ENCODE measurements around the gene TACO1. TPM values are rescaled to one million over a fixed set of nuclear protein-coding genes. Genes with fewer than 3 reads are reported as not detected.

TACO1 gene
- total RNA-seq, 1 donor from 2014 or later: 20.9 TPM

DNA sequence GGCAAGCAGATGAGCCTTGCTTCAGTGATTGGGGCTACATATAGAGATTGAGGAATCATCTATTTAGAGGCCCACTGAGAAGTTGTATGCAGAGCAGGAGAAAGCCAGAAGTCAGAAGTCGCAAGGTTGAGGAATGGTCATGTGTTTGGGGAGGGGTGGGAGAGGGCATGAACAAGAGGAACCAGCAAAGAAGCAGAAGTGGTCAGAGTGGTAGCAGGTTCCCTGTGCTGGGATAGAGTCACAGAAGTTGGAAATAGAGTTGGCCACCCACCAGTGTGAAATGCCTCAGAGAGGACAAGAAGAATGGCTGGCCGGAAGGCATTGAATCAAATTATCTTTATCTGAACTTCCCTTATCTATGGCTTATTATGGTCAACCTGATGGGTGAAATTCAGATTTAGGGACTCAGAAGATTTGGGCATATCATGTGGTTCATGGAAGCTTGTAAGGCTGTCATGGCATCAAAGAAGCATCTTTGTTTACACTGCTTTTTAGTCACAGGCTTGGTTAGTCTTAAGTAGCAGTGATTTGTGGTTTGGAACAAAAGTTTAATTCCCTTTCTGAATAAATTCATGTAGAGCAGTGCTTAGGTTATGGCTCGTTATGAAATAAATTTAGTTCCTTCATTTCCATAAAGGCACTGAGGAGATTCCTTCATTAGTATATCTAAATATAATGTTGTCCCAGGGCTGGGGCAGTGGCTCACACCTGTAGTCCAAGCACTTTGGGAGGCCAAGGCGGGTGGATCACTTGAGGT lies 41.2 kb downstream of the TACO1 start:
- no peak for DNase-seq (ENCODE audit: extremely low spot score in 2 of 2)
- peaks cover 0 to 20% of the 10 kb centered on the region in 2 donors for H3K36me3 ChIP-seq
- H3K27me3 ChIP-seq: no peaks in the 10 kb centered on the region
- no peaks in the 10 kb centered on the region for H3K9me3 ChIP-seq
- peaks cover under 1% of the 10 kb centered on the region for H3K4me1 ChIP-seq
- H3K27ac ChIP-seq: no peak overlapping the region
- H3K4me3 ChIP-seq: no peak overlapping the region
- no peak for TF ChIP-seq POLR2AphosphoS5 (IDR thresholded peaks at IDR 0.05; ENCODE audit: insufficient read depth in 1 of 2, low read depth in 1 of 2)
- intact Hi-C loops (cut with DNase I): no loop called here

DNA sequence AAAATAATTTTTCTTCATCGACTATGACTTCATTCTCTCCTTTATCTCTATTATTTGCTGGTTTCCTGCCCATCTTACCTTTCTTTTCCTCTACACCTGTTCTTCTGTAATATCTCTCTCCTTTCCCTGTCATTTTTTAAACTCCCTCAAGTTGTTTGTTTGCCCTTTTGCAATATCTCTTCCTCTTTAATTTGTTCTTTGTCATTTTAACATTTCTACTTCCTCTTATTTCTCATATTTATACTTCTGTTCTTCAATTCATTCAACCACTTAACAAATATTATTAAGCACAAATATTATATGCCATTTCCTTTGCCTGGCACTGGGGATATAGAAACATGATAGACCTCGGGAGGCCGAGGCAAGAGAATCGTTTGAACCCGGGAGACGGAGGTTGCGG lies 44.2 kb downstream of the TACO1 start:
- DNase-seq (ENCODE audit: extremely low spot score in 2 of 2): no peak
- no peak for TF ChIP-seq POLR2AphosphoS5 (IDR thresholded peaks at IDR 0.05; ENCODE audit: insufficient read depth in 1 of 2, low read depth in 1 of 2)
- TF ChIP-seq, protein P1, sequence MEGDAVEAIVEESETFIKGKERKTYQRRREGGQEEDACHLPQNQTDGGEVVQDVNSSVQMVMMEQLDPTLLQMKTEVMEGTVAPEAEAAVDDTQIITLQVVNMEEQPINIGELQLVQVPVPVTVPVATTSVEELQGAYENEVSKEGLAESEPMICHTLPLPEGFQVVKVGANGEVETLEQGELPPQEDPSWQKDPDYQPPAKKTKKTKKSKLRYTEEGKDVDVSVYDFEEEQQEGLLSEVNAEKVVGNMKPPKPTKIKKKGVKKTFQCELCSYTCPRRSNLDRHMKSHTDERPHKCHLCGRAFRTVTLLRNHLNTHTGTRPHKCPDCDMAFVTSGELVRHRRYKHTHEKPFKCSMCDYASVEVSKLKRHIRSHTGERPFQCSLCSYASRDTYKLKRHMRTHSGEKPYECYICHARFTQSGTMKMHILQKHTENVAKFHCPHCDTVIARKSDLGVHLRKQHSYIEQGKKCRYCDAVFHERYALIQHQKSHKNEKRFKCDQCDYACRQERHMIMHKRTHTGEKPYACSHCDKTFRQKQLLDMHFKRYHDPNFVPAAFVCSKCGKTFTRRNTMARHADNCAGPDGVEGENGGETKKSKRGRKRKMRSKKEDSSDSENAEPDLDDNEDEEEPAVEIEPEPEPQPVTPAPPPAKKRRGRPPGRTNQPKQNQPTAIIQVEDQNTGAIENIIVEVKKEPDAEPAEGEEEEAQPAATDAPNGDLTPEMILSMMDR (IDR thresholded peaks at IDR 0.05): no peak
- TF ChIP-seq POLR2A (IDR thresholded peaks at IDR 0.05): no peak
- Histone ChIP-seq H3K27me3 (no peaks in the 10 kb centered on the region), H3K9me3 (no peaks in the 10 kb centered on the region), H3K4me3 (no peak overlapping the region), H3K36me3 (peaks cover 0 to 16% of the 10 kb centered on the region in 2 donors), H3K4me1 (peaks cover 8% of the 10 kb centered on the region), H3K27ac (no peak overlapping the region)
- intact Hi-C loops (cut with DNase I): no loop called here

DNA sequence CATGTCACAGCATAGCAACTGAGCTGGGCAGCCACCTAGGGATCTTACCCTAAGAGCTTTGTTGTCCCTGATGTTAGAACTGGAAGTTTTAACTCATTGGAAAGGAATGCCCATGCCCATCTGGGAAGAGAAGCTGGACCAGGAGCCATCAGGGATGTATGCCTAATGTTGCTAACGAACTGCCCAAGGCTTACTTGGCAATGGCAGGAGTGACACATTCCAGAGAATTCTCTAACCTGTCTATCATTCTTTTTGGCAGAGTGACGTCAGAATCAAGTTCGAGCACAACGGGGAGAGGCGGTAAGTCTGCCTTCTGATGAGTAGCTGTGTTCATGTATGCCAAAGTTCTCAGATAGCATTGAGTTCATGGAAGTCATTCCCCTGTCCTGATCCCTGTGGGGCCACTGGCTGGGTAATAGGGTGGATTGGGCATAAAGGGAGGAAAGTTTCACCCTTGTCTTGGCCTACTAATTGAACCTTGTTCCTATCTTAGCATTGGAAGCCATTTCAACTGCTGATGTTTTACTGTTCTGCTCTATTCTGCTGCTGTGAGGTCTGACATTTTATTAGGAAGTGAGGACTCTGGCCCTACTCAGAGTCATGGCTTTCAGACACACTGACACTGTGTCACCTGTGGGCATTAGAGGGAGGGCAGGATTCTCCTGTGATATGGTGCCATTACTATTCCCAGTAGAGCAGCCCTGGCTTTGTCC lies 45.2 kb downstream of the TACO1 start:
- H3K36me3 ChIP-seq: peaks cover 0 to 16% of the 10 kb centered on the region in 2 donors
- no peaks in the 10 kb centered on the region for H3K9me3 ChIP-seq
- no peak overlapping the region for H3K27ac ChIP-seq
- H3K27me3 ChIP-seq: no peaks in the 10 kb centered on the region
- TF ChIP-seq POLR2A (IDR thresholded peaks at IDR 0.05) (no peak), POLR2AphosphoS5 (IDR thresholded peaks at IDR 0.05; ENCODE audit: insufficient read depth in 1 of 2, low read depth in 1 of 2) (no peak)
- TF ChIP-seq, protein P1 (IDR thresholded peaks at IDR 0.05): no peak
- intact Hi-C loops (cut with DNase I): no loop called here
- no peak for DNase-seq (ENCODE audit: extremely low spot score in 2 of 2)
- no peak overlapping the region for H3K4me3 ChIP-seq
- H3K4me1 ChIP-seq: peaks cover 8% of the 10 kb centered on the region

DNA sequence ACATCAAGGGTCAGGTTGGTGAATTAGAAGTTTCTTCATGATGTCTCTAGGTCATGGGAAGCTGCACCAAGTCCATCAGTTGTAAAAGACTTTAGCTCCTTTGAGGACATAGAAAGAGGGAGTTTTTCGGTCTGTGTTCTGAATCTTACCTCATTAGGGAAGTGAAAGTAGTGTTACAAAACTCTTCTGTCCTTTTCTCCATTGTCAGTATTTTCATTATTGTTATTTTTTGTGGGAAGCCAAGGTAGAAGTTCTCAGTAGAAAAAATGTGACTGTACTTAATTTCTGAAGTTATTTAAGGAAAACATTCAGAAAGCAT lies 45.8 kb downstream of the TACO1 start:
- no peak for TF ChIP-seq POLR2A (IDR thresholded peaks at IDR 0.05)
- TF ChIP-seq, protein P1 (IDR thresholded peaks at IDR 0.05): no peak
- TF ChIP-seq POLR2AphosphoS5 (IDR thresholded peaks at IDR 0.05; ENCODE audit: insufficient read depth in 1 of 2, low read depth in 1 of 2): no peak

DNA sequence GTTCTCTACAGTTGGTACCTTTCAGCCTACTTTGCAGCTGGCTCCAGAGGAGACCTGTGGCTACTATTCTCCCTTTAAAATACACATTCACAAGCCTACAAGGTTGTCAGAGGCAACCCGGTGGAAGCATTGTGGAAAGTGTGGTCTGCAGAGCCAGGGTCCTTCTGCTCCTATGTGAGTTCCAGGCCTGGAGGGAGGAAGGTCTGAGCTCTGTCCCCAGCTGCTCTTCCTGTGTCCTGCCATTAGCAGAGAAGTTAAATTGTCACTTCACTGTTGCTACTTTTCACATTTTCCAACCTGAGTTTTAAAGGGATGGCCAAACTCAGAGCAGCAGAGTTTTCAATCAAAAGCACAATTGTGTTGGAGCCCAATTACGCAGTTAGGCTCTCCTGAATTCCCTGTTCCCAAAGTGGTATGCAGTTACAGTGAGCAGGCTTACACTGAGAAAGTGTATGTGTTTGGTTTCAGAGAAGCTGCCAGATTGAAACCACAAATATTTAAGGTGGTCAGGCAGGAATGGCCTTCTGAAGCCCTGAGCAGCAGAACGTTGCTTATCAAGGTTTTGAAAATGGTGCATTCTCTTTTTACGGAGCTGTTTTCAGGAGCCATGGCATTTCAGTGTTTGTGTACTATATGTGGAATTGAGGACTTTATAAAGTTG lies 46.5 kb downstream of the TACO1 start:
- H3K4me3 ChIP-seq: no peak overlapping the region
- H3K27me3 ChIP-seq: no peaks in the 10 kb centered on the region
- peaks cover 8% of the 10 kb centered on the region for H3K4me1 ChIP-seq
- H3K9me3 ChIP-seq: no peaks in the 10 kb centered on the region
- TF ChIP-seq, protein P1 (IDR thresholded peaks at IDR 0.05): no peak
- TF ChIP-seq POLR2AphosphoS5 (IDR thresholded peaks at IDR 0.05; ENCODE audit: insufficient read depth in 1 of 2, low read depth in 1 of 2) (no peak), POLR2A (IDR thresholded peaks at IDR 0.05) (no peak)
- peaks cover 0 to 16% of the 10 kb centered on the region in 2 donors for H3K36me3 ChIP-seq
- intact Hi-C loops (cut with DNase I): no loop called here
- no peak overlapping the region for H3K27ac ChIP-seq
- DNase-seq (ENCODE audit: extremely low spot score in 2 of 2): no peak

More for the DNA sequence above, 45.8 kb downstream of the TACO1 start:
- H3K4me1 ChIP-seq: peaks cover 8% of the 10 kb centered on the region
- H3K36me3 ChIP-seq: peaks cover 0 to 16% of the 10 kb centered on the region in 2 donors
- intact Hi-C loops (cut with DNase I): no loop called here
- H3K9me3 ChIP-seq: no peaks in the 10 kb centered on the region
- H3K27me3 ChIP-seq: no peaks in the 10 kb centered on the region
- no peak overlapping the region for H3K27ac ChIP-seq
- DNase-seq (ENCODE audit: extremely low spot score in 2 of 2): no peak
- no peak overlapping the region for H3K4me3 ChIP-seq
